GM18511 (cell line): ENCODE measurements around the gene GRM3.

Experiments
- ATAC-seq: cut with Tn5 transposase; IDR thresholded peaks from one replicate; pipeline ENCODE4 v1.9.1; 2021; ENCODE audit warnings: mild to moderate bottlenecking, moderate library complexity; ENCODE audit not compliant: unreplicated experiment

The GRM3 gene

GRCh38 chr7:86889501-86889900 is 245.8 kb downstream of the GRM3 start:
- no peak for ATAC-seq

- no peak for ATAC-seq
Observed at GRCh38 chr7:86898171-86898570, 254.5 kb downstream of the GRM3 start.

- ATAC-seq = no peak
Observed at GRCh38 chr7:86900886-86901285, 257.2 kb downstream of the GRM3 start.

GRCh38 chr7:86904949-86905834 is 261.5 kb downstream of the GRM3 start:
- peak; percentile 65 for ATAC-seq

- no peak for ATAC-seq
Observed at GRCh38 chr7:86908948-86909347, 265.2 kb downstream of the GRM3 start.

- no peak for ATAC-seq
Observed at GRCh38 chr7:86911659-86912058, 267.9 kb downstream of the GRM3 start.

- ATAC-seq = no peak
Observed at GRCh38 chr7:86913709-86914108, 270.0 kb downstream of the GRM3 start.
